ENCODE data around the gene GLOD5.

GLOD5 gene

DNA sequence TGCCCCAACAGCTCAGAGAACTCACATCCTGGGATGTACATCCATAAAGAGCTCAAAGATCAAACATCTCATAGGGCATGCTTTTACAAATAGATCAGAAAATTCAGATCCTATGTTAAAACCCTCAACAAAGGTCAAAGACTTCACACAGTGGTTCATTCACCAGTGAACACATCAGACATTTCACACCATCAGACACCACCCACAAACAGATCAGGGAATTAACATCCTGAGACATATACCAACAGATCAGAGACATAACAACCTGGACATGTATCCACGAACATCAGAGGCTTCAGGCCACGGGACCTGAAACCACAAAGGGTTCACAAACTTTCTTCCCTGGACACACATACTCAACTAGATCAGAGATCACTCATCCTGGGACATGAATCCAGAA, 41.6 kb upstream of the GLOD5 start:
- DNase-seq (ENCODE audit: low read depth) = no peak
- TF ChIP-seq, protein P1, sequence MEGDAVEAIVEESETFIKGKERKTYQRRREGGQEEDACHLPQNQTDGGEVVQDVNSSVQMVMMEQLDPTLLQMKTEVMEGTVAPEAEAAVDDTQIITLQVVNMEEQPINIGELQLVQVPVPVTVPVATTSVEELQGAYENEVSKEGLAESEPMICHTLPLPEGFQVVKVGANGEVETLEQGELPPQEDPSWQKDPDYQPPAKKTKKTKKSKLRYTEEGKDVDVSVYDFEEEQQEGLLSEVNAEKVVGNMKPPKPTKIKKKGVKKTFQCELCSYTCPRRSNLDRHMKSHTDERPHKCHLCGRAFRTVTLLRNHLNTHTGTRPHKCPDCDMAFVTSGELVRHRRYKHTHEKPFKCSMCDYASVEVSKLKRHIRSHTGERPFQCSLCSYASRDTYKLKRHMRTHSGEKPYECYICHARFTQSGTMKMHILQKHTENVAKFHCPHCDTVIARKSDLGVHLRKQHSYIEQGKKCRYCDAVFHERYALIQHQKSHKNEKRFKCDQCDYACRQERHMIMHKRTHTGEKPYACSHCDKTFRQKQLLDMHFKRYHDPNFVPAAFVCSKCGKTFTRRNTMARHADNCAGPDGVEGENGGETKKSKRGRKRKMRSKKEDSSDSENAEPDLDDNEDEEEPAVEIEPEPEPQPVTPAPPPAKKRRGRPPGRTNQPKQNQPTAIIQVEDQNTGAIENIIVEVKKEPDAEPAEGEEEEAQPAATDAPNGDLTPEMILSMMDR (conservative IDR thresholded peaks at IDR 0.05; ENCODE audit: low read depth, low read length) = no peak
- H3K4me3 ChIP-seq (ENCODE audit: low read length) = no peak overlapping the region

DNA sequence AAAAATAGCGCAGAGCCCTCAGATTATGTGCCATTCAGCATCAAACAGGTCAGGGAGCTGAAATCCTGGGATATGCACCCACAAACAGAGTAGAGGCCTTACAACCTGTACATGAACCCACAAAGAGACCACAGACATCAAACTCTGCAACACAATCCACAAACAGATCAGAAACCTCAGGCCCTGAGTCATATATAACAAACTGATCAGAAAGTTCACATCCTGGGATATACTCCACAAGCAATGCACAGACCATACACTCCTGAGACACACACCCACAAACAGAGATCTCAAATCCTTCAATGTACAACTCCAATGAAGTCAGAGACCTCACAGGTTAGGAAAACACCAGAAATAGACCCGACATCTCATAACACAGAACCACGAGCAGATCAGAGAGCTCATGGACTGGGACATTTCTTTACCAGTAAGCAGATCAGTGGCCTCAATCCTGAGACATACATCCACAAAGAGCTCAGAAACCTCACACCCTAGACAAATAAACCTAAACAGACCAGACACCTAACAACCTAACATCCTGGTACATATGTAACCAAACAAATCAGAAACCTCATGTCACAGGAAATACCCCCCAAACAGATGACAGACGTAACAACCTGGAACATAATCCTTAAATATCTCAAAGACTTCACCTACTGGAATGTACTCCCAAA, 40.8 kb upstream of the GLOD5 start:
- no peak overlapping the region for H3K4me3 ChIP-seq (ENCODE audit: low read length)
- TF ChIP-seq, protein P1 (conservative IDR thresholded peaks at IDR 0.05; ENCODE audit: low read depth, low read length) = no peak
- no peak for DNase-seq (ENCODE audit: low read depth)

DNA sequence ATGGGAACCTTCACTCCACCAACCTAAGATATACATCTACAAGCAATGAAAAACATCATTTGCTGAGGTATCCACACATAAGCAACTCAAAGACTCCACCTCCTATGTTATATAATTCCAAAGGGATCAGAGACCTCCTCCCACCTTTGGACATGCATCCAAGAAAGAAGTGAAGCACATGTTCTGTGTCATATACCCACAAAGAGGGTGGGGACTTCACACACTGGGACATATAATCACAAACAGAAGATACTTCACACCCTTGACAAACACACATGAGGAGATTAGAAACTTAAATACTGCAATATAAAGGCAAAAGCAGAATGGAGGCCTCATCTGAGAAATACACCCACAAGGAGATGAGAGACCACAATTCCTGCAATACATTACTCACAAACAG, 39.6 kb upstream of the GLOD5 start:
- TF ChIP-seq, protein P1 (conservative IDR thresholded peaks at IDR 0.05; ENCODE audit: low read depth, low read length) = no peak
- no peak for DNase-seq (ENCODE audit: low read depth)
- no peak overlapping the region for H3K4me3 ChIP-seq (ENCODE audit: low read length)

DNA sequence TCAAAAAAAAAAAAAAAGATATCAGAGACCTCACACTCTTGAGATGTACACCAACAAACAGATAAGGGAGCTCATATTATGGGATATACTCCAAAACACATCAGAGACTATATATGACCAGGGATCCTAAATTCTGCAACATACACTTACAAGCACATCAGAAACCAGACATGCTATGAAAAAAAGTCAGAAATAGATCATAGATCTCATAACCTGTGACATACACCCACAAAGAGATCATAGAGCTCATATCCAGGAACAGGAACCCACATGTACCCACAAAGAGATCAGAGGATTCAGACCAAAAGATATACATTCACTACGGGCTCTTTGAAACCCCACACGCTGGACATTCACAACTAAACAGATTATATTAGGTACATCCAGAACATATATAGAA, 35.0 kb upstream of the GLOD5 start:
- no peak overlapping the region for H3K4me3 ChIP-seq (ENCODE audit: low read length)
- TF ChIP-seq, protein P1 (conservative IDR thresholded peaks at IDR 0.05; ENCODE audit: low read depth, low read length) = no peak
- no peak for DNase-seq (ENCODE audit: low read depth)

DNA sequence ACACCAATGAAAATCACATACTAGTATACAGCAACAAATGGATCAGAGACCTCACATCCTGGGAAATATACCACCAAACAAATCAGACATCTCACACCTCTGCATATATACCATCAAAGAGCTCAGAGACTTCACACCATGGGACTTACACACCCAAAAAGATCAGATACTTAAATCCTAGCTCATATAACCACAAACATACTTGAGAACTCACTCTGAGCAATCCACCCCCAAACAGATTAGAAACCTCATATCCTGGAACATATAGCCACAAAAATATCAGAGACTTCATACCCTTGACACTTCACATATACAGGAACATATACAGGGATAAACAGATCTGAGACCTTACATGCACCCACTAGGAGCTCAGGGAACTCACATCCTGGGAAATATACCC, 32.9 kb upstream of the GLOD5 start:
- TF ChIP-seq, protein P1 (conservative IDR thresholded peaks at IDR 0.05; ENCODE audit: low read depth, low read length) = no peak
- DNase-seq (ENCODE audit: low read depth) = no peak
- no peak overlapping the region for H3K4me3 ChIP-seq (ENCODE audit: low read length)

DNA sequence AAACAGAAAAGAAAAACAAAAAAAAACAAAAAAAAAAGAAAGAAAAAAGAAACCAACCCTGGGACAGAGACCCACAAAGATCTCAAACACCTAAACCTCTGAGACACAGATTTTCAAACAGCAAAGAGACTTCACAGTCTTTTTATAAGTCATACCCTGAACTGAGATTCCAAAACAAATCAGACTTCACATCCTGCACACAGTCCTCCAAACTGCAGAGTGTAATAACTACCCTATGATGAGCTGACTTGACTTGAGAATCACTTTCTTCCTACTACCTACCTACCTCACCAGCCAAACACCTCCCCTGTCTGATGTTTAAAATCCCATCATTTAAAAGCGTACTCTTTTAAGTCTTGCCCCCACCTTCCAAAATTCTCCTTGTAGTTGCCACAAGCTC, 25.2 kb upstream of the GLOD5 start:
- TF ChIP-seq, protein P1 (conservative IDR thresholded peaks at IDR 0.05; ENCODE audit: low read depth, low read length) = no peak
- peak overlapping the region; percentile 40 for H3K4me3 ChIP-seq (ENCODE audit: low read length)
- DNase-seq (ENCODE audit: low read depth) = no peak

DNA sequence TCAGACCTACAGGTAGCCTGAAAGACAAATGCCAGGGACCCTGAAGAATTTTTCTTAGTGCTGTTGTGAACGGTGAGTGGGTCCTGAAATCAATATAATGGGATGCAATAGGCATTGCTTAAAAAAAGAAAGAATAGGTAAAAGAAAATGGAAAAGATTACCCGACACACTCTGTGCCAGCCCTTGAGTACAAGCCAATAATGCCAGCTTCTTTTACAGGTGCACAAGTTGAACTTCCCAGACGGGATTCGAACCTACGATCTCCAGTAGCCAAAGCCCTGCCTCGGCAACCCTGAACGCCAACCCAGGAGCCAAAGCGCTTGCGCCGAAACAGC, 24.7 kb upstream of the GLOD5 start:
- peak overlapping the region; percentile 40 for H3K4me3 ChIP-seq (ENCODE audit: low read length)
- TF ChIP-seq, protein P1 (conservative IDR thresholded peaks at IDR 0.05; ENCODE audit: low read depth, low read length) = no peak
- no peak for DNase-seq (ENCODE audit: low read depth)

Data from retinal pigment epithelial cell (primary cell).